ENCODE results near the gene ITGA11.
A peak's percentile ranks its signal among the peaks of the same experiment; 100 is the strongest.

ITGA11 gene, protein sequence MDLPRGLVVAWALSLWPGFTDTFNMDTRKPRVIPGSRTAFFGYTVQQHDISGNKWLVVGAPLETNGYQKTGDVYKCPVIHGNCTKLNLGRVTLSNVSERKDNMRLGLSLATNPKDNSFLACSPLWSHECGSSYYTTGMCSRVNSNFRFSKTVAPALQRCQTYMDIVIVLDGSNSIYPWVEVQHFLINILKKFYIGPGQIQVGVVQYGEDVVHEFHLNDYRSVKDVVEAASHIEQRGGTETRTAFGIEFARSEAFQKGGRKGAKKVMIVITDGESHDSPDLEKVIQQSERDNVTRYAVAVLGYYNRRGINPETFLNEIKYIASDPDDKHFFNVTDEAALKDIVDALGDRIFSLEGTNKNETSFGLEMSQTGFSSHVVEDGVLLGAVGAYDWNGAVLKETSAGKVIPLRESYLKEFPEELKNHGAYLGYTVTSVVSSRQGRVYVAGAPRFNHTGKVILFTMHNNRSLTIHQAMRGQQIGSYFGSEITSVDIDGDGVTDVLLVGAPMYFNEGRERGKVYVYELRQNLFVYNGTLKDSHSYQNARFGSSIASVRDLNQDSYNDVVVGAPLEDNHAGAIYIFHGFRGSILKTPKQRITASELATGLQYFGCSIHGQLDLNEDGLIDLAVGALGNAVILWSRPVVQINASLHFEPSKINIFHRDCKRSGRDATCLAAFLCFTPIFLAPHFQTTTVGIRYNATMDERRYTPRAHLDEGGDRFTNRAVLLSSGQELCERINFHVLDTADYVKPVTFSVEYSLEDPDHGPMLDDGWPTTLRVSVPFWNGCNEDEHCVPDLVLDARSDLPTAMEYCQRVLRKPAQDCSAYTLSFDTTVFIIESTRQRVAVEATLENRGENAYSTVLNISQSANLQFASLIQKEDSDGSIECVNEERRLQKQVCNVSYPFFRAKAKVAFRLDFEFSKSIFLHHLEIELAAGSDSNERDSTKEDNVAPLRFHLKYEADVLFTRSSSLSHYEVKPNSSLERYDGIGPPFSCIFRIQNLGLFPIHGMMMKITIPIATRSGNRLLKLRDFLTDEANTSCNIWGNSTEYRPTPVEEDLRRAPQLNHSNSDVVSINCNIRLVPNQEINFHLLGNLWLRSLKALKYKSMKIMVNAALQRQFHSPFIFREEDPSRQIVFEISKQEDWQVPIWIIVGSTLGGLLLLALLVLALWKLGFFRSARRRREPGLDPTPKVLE

DNA sequence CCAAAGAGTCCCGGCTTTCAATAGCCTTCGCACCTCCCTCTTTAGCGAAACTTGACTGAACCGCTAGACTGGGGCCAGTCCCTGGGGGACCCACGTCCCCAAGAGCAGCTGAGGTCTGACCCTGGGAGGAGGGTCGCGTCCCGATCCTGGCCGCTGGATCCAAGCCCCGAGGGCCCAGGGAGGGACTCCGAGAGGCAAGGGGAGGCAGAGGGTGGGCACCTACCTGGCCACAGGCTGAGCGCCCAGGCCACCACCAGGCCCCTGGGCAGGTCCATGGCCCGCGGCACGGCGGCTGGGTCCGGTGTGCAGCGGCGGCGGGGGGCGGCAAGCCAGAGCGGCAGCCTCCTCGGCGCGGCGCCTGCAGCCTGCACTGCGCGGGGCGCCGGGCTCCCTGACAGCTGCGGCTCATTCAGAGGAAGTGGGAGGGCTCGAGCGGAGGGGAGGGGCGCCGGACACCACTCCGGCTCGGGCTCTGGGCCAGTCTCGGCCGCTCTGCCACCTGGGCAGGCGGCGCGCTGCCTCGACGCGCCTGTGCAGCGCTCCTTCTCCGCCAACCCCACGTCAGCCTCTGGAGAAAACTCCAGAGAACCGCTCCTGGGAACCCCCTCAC lies at the start of gene ITGA11:
Gene ITGA11, minus strand, starts transcription at position 372 of the 610 bp plus-strand sequence. Its CDS starts 97 bp downstream, at position 275.
- peak; percentile 79 for DNase-seq

DNA sequence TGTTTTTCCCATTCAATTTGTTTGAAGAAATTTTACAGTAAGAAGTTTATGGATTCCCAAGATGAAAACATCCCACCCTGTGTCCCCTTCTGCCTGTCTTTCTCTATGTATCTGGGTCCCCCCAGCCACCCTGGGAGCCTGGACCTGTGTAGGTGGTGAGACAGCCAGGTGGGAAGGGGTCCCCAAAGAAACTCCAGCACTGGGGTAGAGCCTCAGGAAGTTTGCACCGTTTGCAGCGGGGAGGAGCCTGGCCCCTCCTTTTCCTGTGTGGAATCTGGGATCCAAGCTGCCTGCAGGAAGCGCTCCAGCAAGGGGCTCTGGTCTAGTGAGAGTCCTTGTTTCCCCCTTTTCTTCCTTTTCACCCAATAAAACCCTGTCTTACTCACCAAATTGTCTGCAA lies 49.4 kb upstream of the ITGA11 start:
- no peak for DNase-seq

DNA sequence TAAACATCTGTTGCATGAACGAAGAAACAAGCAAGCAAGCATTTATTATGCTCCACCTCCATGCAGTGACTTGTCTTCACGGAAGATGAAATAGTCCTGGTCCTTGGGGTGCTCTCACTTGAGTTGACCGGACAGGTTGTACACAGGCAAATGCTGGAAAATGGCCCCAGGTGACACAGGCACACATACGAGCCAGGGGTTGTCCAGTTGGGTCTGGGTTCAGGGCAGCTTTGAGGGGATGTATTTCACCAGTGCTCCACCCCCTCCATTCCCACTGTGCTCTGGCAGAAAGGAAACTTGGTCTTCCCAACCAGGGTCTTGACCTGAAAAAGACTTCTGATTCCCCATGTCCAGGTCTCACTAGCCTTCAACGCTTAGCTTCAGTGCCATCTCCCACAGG lies 48.3 kb upstream of the ITGA11 start:
- DNase-seq, result no peak

DNA sequence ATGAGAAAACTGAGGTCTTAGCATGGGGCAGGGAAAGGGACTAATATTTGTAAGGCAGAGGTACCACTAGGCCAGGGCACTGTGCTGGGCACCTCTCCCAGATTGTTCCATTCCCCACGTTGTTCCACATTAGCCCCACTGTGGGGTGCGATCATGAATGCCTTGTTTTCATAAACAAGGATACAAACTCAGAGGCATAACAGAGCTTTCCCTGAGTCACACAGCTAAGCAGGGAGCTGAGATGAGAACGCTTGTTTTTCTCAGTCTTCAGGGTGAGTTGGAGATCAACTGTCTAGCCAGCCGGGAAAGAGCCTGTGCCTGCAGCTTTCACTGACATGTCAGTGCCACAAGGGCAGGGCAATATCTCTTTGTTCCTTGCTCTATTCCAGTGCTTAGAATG lies 47.9 kb upstream of the ITGA11 start:
- DNase-seq, result peak; percentile 65

DNA sequence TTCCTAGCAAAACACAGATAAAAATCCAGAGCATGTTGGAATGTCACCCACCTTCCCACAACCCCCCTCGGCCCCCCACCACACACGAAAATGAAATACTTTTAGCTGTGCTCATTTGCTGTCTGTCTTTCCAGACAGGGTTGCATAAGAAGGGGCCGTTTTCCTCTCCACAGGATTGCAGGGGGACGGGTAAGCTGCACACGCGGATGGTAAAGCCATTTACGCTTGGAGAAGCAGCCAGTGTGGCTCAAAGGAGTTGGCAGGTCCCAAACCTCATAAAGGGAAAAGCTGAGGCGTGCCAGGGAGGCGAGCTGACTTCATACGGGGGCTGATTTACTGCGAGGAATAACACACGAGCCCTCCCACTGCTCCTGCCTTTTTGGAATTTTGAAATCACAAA lies 47.4 kb upstream of the ITGA11 start:
- DNase-seq, result peak; percentile 97

DNA sequence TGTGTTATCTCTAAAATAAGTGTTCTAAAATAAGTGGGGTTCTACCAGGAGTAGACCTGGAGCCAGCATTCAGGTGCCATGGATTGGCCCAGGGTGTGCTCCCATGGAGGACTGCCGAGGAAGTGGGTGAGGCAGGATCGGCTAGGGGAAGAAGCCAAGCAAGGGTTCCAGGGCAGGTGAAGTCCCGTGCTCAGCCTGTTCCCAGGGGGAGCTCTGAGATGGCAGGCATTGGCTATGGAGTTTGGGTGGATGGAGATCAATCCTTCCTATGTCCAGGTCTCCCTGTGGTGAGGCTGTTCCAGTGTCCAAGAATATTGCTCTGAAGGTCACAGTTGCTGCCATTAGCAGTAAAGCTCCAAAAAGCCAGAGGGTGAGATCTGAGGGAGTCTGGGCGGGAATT lies 46.9 kb upstream of the ITGA11 start:
- DNase-seq, result no peak

DNA sequence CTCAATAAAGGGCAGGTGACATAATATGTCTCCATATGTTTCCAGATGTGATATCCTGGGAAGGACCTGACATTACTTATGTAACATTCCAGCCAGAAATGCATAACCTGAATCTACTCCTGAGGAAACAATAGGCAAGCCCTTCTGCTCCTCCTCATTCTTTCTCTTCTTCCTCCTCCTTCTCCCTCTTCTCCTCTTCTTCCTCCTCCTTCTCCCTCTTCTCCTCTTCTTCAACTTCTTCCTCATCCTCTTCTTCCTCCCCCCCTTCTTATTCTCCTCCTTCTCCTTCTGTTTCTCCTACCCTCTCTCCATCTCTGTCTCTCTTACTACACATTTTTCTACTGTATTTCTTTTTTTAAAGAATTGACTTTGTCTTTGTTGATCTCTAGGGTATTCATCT lies 43.5 kb upstream of the ITGA11 start:
- no peak for DNase-seq

DNA sequence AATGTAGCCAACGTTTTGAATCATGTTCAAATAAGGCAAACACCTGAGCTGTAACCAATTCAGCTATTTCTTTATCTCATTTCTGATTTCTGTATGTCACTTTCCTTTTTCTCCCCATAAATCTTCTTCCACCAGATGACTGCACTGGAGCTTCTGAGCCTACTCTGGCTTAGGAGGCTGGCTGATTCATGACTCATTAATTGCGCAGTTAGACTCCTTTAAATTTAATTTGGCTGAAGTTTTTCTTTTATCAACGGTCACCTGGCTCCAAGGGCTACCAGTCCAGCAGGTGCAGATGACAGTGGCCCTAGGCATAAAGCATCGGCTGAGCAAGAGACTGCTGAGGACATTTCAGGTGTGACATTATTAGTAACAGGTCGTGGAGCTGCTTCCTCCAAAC lies 39.6 kb upstream of the ITGA11 start:
- DNase-seq, result peak; percentile 47

DNA sequence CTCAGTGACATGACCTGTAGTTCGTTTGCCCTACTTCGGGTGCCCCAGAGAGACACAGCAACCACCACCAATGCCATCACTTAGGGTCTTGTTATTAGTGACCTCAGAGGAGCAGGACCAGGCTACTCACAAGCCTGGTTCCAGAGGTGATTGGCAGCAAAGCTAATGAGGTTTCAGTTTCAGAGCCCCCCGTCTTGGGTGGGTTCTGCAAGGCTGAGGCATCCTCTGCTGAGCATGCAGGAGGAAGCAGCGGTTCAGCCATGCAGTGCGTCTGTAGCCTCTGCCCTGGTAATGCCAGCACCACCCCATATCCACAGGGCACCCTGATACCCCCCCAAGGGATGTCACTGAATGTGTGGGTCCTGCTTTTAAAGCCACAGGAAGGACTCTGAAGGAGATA lies 39.0 kb upstream of the ITGA11 start:
- DNase-seq, result no peak

DNA sequence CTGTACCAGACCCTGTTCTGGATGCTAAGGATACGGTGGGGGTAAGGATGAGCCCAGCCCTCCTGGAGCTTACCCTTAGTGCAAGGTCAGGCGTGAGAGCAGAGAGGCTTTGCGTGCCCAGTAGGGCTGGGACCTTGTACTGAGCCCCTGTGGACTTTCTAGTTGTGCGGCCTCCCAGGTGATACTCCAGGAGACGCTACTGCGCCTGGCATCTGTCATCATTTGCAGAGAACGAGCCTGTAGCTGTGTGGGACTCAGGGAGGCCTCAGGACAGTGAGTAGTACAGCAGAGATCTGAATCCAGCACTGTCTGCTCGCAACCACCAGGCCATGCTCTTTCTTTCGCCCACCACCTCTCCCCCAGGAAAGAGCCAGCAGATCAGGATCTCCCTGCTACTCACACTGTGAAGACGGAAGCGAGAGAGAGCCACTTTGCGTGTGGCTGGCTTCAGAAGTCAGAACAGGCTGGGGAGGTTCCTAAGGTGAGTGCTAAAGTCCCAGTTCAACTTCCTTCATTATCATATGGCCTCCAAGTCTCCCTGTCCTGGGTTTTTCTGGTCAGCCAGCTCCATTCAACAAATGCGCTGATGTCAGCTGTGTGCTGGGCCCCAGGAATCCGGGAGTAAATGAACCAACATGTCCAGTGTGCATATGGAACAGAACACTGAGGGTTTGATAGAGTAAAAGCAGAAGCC lies 38.2 kb upstream of the ITGA11 start:
- DNase-seq, result no peak

DNA sequence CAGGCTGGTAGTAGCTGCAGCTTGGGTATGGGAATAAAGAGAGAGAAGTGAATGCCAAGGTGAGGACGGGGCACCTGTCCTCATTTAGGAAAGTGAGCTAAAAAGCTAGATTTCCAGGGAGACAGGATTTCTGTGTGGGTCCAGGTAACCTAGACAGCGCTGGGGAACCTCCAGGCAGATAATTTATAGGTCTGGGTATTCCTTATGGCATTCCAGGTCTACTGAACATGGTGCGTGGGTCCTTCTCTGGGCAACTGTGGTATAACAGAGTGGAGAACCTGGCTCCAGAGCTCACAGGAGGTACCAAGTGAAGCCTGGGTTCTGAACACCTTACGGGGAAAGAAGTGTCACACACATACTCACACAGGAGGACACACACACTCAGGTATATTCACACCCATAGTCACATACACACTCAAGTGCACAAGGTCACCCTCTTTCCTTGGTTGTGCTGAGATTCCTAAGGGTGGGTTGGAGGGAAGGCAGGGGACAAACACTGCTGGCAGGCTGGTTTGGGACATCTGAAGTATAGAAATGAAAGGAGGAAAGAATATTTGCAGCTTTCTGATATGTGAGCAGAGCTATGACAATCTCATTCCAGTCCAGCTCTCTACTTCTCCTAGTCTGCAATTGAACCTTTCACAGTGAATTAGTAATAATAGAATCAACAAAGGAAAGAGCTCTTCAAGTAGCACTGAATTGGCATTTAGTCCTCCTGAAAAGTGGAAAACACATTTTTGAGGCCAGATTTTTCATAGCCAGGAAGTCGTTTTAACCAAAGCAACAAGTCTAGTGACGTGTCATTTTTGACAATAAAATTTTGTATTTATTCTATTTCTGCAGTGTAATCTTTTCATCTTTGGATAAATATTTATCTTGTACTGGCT lies 37.4 kb upstream of the ITGA11 start:
- peak; percentile 77 for DNase-seq

DNA sequence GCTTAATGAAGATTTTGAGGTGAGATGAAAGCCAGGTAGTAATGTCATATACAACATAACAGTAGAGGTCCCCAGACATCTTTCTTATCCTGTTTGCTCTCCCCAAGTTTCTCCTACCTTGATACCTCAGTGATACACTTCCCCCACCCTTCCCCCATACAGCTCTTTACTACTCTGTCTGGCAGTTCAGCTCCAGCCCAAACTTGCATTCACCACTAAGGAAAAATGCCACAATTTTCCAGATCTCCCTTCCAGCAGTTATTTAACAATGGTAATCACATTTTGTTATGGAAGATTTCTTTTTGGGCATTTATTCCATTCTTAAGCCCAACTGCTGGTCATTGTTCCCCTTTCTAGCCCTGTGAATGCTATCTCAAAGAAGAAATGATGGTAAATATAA lies 34.9 kb upstream of the ITGA11 start:
- no peak for DNase-seq

DNA sequence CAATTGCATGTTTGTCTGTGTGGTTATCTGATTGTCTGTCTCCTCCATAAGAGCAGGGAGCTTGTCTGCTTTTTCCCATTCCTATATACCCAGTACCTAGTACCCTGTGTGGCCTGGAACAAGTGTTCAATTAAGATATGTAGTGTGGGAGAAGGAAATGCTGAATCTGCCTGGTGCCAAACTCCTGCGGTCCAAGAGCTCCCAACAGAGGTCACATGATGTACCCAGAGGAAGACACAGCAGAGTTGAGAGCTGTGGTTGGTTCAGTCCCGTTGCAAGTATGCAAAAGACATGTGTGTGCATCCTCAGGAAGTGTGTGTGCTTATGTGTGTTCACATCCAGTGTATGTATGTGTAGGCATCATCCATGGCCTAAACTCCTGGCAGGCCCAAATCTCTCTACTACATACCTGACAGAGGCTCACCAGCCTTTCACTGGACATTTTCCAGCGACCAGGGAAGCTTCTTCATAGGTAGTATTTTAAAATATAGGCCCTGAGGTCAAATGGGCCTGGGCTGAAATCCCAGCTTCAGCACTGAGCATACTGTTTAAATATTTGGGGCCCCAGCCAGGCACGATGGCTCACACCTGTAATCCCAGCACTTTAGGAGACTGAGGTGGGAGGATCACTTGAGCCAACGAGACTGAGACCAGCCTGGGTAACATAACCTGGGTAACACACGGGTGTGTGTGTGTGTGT lies 34.0 kb upstream of the ITGA11 start:
- DNase-seq, result no peak

DNA sequence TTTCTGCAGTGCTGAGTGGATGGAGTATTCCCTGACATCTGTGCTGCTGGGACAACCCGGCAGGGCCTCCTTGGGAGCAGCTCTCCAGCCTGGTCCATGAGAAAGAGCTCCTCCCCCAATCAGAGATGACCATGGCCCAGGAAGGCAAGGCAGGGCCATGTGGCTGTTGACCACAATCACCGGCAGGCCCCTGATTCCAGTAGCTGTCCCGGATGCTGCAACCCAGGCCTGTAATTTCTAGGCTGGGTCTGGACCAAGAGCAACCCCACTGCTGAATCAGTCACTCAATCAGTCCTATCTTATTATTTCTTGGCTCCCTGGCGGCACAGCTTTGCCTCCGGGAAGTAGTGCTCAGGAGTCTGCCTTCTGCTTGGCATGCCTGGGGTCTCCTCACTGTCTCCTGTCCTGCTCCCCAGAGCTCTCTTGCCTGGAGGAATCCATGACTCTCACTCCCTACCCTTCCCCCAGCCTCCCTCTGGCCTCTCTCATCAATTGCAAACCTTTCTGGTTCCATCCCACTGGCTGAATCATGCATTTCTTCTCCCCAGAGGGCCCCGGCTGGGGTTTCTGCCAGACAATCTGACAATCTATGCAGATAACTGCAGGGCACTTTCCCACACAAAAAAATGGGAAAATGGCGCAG lies 32.6 kb upstream of the ITGA11 start:
- DNase-seq, result peak; percentile 92

DNA sequence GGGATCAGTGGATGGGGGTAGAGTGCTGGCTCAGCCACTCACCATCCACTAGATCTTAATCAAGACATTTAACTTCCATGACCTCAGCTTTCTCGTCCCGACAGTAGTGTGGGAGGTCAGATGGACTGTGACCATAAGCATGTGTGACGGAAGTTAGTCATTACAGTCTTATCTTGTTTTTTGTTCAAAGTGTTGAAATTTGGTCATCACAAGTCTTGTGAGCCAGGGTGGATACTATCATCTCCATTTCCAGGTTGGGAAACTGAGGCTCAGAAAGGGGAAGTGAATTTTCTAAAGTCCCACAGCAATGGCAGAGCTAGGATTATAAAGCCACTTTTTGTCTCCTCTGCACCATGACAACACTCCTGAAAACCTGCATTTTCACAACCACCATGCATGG lies 32.0 kb upstream of the ITGA11 start:
- DNase-seq, result peak; percentile 36

DNA sequence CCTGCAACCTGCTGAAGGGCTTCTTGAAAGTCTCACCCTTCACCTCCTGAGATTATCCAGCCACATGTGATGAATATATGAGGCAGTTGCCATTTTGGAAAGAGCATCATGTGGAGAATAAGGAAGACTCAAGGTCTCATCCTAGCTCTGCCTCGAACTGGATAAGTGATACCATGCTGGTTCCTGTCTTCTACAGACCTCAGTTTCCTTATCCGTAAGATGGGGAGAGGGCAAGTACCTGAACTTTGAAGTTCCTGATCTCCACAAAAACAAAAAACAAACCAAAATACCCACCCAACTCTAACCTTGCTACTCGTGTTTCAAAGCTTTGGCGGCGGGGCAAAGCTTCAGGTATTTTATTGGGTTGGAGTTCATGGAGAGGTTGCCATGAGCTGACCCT lies 31.5 kb upstream of the ITGA11 start:
- DNase-seq, result no peak

DNA sequence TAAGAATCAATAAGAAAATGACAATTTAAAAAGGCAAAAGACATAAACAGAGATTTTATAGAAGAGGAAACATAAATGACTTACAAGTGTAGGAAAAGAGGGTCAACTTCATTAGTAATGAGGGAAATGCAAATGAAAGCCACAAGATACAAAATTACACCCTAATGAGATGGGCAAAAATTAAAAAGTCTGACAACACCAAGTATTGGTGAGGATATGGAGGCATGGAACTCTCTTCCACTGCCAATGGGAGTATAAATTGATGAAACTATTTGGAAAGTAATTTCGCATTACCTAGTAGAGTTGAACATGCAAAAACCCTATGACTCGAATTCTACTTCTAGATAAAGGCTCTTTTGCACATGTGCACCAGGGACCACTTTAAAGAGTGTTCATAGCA lies 28.2 kb upstream of the ITGA11 start:
- no peak for DNase-seq

DNA sequence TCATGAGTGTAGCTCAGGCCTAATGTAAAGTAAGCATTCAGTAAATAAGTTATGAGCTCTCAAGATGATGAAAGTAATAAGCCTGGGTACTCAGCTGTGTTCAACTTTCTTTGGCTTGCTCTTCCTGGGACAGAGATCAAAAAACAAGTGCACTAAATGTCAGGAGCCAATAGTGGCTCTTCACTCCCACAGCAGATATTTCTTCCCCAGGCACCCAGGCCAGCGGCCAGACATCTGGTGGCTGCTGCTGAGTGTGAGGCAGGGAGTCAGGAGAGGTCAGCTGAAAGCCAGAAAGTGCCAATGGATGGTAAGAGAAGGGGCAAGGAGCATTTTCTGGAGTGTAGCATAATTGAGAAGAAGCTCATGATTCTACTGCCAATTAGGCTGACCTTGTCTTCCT lies 18.2 kb upstream of the ITGA11 start:
- DNase-seq, result no peak

DNA sequence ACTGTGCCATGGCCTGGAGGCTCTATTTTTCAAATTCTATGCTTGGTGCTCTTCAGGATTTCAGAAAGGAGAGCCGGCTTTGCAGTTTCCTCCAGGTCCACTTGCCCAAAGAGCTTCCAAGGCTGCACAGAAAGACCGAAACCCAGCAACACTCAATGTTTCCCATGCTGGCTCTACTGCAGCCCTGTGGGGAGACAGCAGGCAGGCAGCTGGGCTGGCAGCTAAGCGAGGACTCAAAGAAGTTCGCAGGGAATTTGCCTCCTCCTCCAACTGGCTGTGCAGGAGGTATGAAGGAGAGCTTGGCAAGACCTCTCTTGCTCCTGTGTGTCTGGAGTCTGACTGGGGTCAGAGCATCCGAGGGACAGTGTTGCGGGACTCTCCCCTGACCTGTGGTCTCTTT lies 17.4 kb upstream of the ITGA11 start:
- DNase-seq, result no peak

Measured in fibroblast of skin of right biceps (primary cell).